K562 (cell line): ENCODE results near the gene CDH12. TPM values are rescaled to one million over a fixed set of nuclear protein-coding genes. Genes with fewer than 3 reads are reported as not detected.

Experiments
- ATAC-seq: fragments of 200-7000 bp; cut with Tn5 transposase; 3 replicates; pipeline ENCODE4 v1.9.1; 2020; ENCODE audit warnings: moderate library complexity
- BruUV-seq: library from RNA; stranded (reverse); fragments of 400-500 nt; replicated peaks from 2 replicates; lab custom pipeline; 2021; lab: Mats Ljungman, UMichigan
- CTCF ChIA-PET: fragments of 300-600 bp; formaldehyde crosslinking; extraction: SDS; loops from one replicate; lab custom pipeline; 2021; ENCODE audit warnings: low intra/inter-chr PET ratio; lab: Yijun Ruan, JAX
- POLR2A ChIA-PET: fragments of 300-600, 350-650 bp; sonication (Branson Sonifier 250); formaldehyde crosslinking; extraction: SDS; loops from one replicate; lab custom pipeline; 2021; ENCODE audit warnings: antibody characterized with exemption, inconsistent platforms; lab: Yijun Ruan, JAX
- DNase-seq, 4 experiments: peaks; one replicate each; pipeline versions ENCODE4 v3.0.0 to v3.0.0-alpha.2; 2011 to 2018; ENCODE audit warnings: low spot score in 3 of 4, mixed read lengths in 3 of 4; ENCODE audit errors: extremely low read depth in 1 of 4
- FAIRE-seq: peaks from 2 replicates; lab custom pipeline; 2011; peaks lifted over from hg19 to GRCh38; lab: Jason Lieb, UNC
- H2AFZ ChIP-seq: 2 replicates; pipeline ENCODE4 v1.6.0; 2011; ENCODE audit warnings: low read depth, low read length, control low read depth, inconsistent platforms
- H3K27ac ChIP-seq: fragments of 200-600 bp; 3 replicates; pipeline ENCODE4 v1.8.0; 2011; ENCODE audit warnings: low read depth, mild to moderate bottlenecking, control low read depth, inconsistent platforms, low read length, moderate library complexity, mixed read lengths; ENCODE audit errors: extremely low read depth
- H3K27me3 ChIP-seq, 2 experiments: fragments of 300-600 bp in 1 of 2; 2 replicates in 1 of 2; 3 replicates in 1 of 2; pipeline versions ENCODE4 v1.6.0 to v1.8.0; 2011; ENCODE audit warnings: inconsistent platforms in 2 of 2, low read length in 2 of 2, mild to moderate bottlenecking in 1 of 2, mixed read lengths in 1 of 2, moderate library complexity in 1 of 2; ENCODE audit not compliant: control insufficient read depth in 2 of 2, insufficient read depth in 2 of 2
- H3K36me3 ChIP-seq: fragments of 300-600 bp; 3 replicates; pipeline ENCODE4 v1.8.0; 2011; ENCODE audit warnings: mild to moderate bottlenecking, low read length, inconsistent platforms; ENCODE audit not compliant: control insufficient read depth, insufficient read depth
- H3K4me1 ChIP-seq, 2 experiments: fragments of 200-600 bp in 1 of 2; replicated peaks in 1 of 2; 2 replicates in 1 of 2; 3 replicates in 1 of 2; pipeline versions ENCODE4 v1.5.1 to v1.8.0; 2011; ENCODE audit warnings: inconsistent platforms in 2 of 2, low read length in 2 of 2, mild to moderate bottlenecking in 1 of 2, mixed read lengths in 1 of 2, moderate library complexity in 1 of 2; ENCODE audit not compliant: control insufficient read depth in 2 of 2, insufficient read depth in 2 of 2
- H3K4me2 ChIP-seq: 2 replicates; pipeline ENCODE4 v1.6.1; 2011; ENCODE audit warnings: low read length, control low read depth, inconsistent platforms, mixed read lengths; ENCODE audit not compliant: insufficient read depth
- H3K4me3 ChIP-seq: fragments of 200-600 bp; sonication (generic), shearing (Covaris generic); 2 replicates; pipeline ENCODE4 v1.5.1; 2016; ENCODE audit warnings: control low read depth, inconsistent platforms
- H3K79me2 ChIP-seq: fragments of 200-600 bp; 3 replicates; pipeline ENCODE4 v1.8.0; 2011; ENCODE audit warnings: low read length, inconsistent platforms; ENCODE audit not compliant: control insufficient read depth, insufficient read depth
- H3K9ac ChIP-seq, 2 experiments: 2 replicates each; pipeline versions ENCODE4 v1.6.0 to v1.6.1; 2011; ENCODE audit warnings: low read depth in 2 of 2, low read length in 2 of 2, control low read depth in 1 of 2, inconsistent platforms in 1 of 2, mild to moderate bottlenecking in 1 of 2, mixed read lengths in 1 of 2; ENCODE audit not compliant: insufficient read depth in 1 of 2
- H3K9me1 ChIP-seq: one replicate; pipeline ENCODE4 v1.6.0; 2011; ENCODE audit warnings: inconsistent platforms, mild to moderate bottlenecking, low read length, moderate library complexity; ENCODE audit not compliant: control insufficient read depth, insufficient read depth
- H3K9me3 ChIP-seq: replicated peaks from 2 replicates; pipeline ENCODE4 v1.5.1; 2011; ENCODE audit warnings: low read depth, low read length, inconsistent platforms; ENCODE audit not compliant: control insufficient read depth, insufficient read depth
- H4K20me1 ChIP-seq: replicated peaks from 2 replicates; pipeline ENCODE4 v1.6.1; 2011; ENCODE audit warnings: low read length, inconsistent platforms, mixed read lengths; ENCODE audit not compliant: control insufficient read depth, insufficient read depth
- CXXC5 ChIP-seq: fragments of 250-450 bp; sonication (Bioruptor Pico); IDR thresholded peaks from 2 replicates; pipeline ENCODE4 v1.8.0; 2022; ENCODE audit warnings: inconsistent platforms, mild to moderate bottlenecking, moderate library complexity
- E2F3 ChIP-seq: fragments of 250-450 bp; sonication (Bioruptor Pico); IDR thresholded peaks from 2 replicates; pipeline ENCODE4 v1.4.0; 2020; ENCODE audit warnings: mild to moderate bottlenecking
- FOXK1 ChIP-seq: sonication (generic); formaldehyde crosslinking; IDR thresholded peaks from 2 replicates; pipeline ENCODE4 v1.8.0; 2022; ENCODE audit warnings: missing genetic modification reagents, mild to moderate bottlenecking, borderline replicate concordance
- FUS ChIP-seq: fragments of 200-400 bp; formaldehyde crosslinking; optimal IDR thresholded peaks from 2 replicates; pipeline ENCODE3; 2017; ENCODE audit warnings: low read depth, low read length
- IRF2 ChIP-seq: sonication (generic); formaldehyde crosslinking; IDR thresholded peaks from 2 replicates; pipeline ENCODE4 v1.8.1; 2022; ENCODE audit warnings: mild to moderate bottlenecking, missing genetic modification reagents
- KLF13 ChIP-seq: fragments of 450-650 bp; IDR thresholded peaks from 2 replicates; pipeline ENCODE4 v1.6.1; 2016; ENCODE audit warnings: missing genetic modification characterization, low read depth, mild to moderate bottlenecking, missing compliant biosample characterization, moderate library complexity, borderline replicate concordance
- MEF2A ChIP-seq: IDR thresholded peaks from 2 replicates; pipeline ENCODE4 v1.6.1; 2011; ENCODE audit warnings: low read depth, mild to moderate bottlenecking, low read length, moderate library complexity; ENCODE audit not compliant: control insufficient read depth
- MIER1 ChIP-seq: fragments of 450-650 bp; IDR thresholded peaks from 2 replicates; pipeline ENCODE4 v1.6.1; 2016; ENCODE audit warnings: antibody characterized with exemption, mild to moderate bottlenecking, low read depth
- NCOA2 ChIP-seq, 2 experiments: fragments of 450-650 bp; IDR thresholded peaks; 2 replicates each; pipeline ENCODE4 v1.6.1; 2018; ENCODE audit warnings: mild to moderate bottlenecking in 2 of 2, moderate library complexity in 1 of 2; ENCODE audit not compliant: partially characterized antibody in 2 of 2
- NR4A1 ChIP-seq, 2 experiments: fragments of 250-450 bp in 1 of 2; fragments of 450-650 bp in 1 of 2; sonication (Bioruptor Pico) in 1 of 2; IDR thresholded peaks; 2 replicates each; pipeline versions ENCODE4 v1.4.0 to v1.6.1; 2016 to 2020; ENCODE audit warnings: mild to moderate bottlenecking in 2 of 2, missing compliant biosample characterization in 1 of 2, missing genetic modification characterization in 1 of 2, moderate library complexity in 1 of 2
- SMAD4 ChIP-seq: fragments of 250-450 bp; sonication (Bioruptor Pico); conservative IDR thresholded peaks from 2 replicates; pipeline ENCODE4 v1.8.0; 2021; ENCODE audit warnings: inconsistent platforms, mild to moderate bottlenecking, moderate library complexity
- SRSF1 ChIP-seq: fragments of 200-400 bp; formaldehyde crosslinking; IDR thresholded peaks from 2 replicates; pipeline ENCODE4 v1.6.1; 2017; ENCODE audit warnings: mild to moderate bottlenecking, low read depth, low read length, moderate library complexity
- TSC22D4 ChIP-seq: fragments of 450-650 bp; IDR thresholded peaks from 2 replicates; pipeline ENCODE4 v1.6.1; 2016; ENCODE audit warnings: missing genetic modification characterization, missing biosample characterization, control low read depth
- YY1 ChIP-seq, 3 experiments: IDR thresholded peaks; 2 replicates each; pipeline ENCODE4 v1.6.1; 2011; ENCODE audit warnings: low read length in 2 of 3, mild to moderate bottlenecking in 2 of 3, moderate library complexity in 2 of 3, borderline replicate concordance in 1 of 3, control low read depth in 1 of 3, low read depth in 1 of 3; ENCODE audit not compliant: insufficient read depth in 3 of 3, insufficient replicate concordance in 2 of 3, control insufficient read depth in 1 of 3, insufficient read length in 1 of 3; ENCODE audit errors: extremely low read depth in 1 of 3
- ZC3H4 ChIP-seq: sonication (generic); formaldehyde crosslinking; IDR thresholded peaks from 2 replicates; pipeline ENCODE4 v1.9.0; 2021; ENCODE audit warnings: missing genetic modification reagents, borderline replicate concordance
- ZFX ChIP-seq: sonication (generic); formaldehyde crosslinking; IDR thresholded peaks from 2 replicates; pipeline ENCODE4 v1.8.0; 2022; ENCODE audit warnings: mild to moderate bottlenecking, missing genetic modification reagents, moderate library complexity
- ZNF3 ChIP-seq: fragments of 250-450 bp; sonication (Bioruptor Pico); IDR thresholded peaks from 2 replicates; pipeline ENCODE4 v1.5.0; 2021; ENCODE audit warnings: mild to moderate bottlenecking, moderate library complexity
- in situ Hi-C: fragments of 300-500 bp; cut with MboI; formaldehyde crosslinking; loops from 4 replicates; pipeline ENCODE4 v1.15.0; 2018; ENCODE audit warnings: inconsistent platforms, mixed read lengths
- intact Hi-C: fragments of 100-400 bp; cut with micrococcal nuclease; formaldehyde crosslinking; loops from 2 replicates; pipeline ENCODE4 v1.14.2; 2022
- polyA plus RNA-seq, 8 experiments: library from polyadenylated mRNA; depleted of rRNA in 4 of 8; stranded (reverse) in 5 of 8; unstranded in 3 of 8; fragments of >200 nt; fragmentation: Nextera tagmentation in 2 of 8; fragmentation: Illumina TruSeq in 1 of 8; extraction: Ambion mirVana in 2 of 8; extraction: Trizol in 1 of 8; gene quantifications; 2 replicates each; pipeline versions ENCODE4 v1.2.1 to v1.2.3, GENCODE V29; 2011 to 2014; ENCODE audit warnings: inconsistent platforms in 1 of 8, missing spikeins in 1 of 8
- total RNA-seq, 7 experiments: library from RNA; depleted of rRNA in 6 of 7; stranded (reverse); fragments of >200 nt in 6 of 7; fragmentation: Illumina TruSeq in 2 of 7; extraction: Trizol in 2 of 7; gene quantifications; 2 replicates each; pipeline versions ENCODE4 v1.2.1 to v1.2.3, GENCODE V29; 2011 to 2021; ENCODE audit warnings: low replicate concordance in 1 of 7
- TF ChIP-seq, protein P1 (sequence below): sonication (generic); formaldehyde crosslinking; IDR thresholded peaks from 2 replicates; pipeline ENCODE4 v1.8.0; 2023; ENCODE audit warnings: mild to moderate bottlenecking, missing genetic modification reagents
- TF ChIP-seq, protein P2 (sequence below): sonication (generic); formaldehyde crosslinking; IDR thresholded peaks from 2 replicates; pipeline ENCODE4 v1.8.1; 2023; ENCODE audit warnings: mild to moderate bottlenecking, missing genetic modification reagents

The CDH12 gene
- total and polyA plus RNA-seq, 9 of the 15 experiments (the other 6 are each of a cell fraction or from before 2014, with no cell fraction given): 0.03 to 1.7 (median 0.37) TPM

DNA sequence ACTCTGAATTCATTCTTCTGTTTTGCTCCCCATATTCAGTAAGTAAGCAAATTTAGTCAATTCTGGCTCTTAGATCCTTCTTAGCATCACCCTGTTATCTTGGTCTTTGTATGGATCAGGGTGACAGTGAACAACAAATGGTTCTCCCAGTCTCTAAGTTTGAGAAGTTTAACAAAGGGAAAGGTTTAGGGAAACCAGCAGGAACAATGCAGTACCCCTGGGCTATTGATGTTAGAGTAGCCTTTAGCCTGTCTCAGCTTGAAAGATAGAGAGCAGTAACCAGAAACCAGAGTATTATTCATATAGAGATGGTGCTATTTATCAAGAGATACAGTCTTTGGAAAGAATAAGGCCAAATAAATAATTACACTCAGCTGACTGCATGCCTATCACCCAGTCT lies 241.8 kb downstream of the CDH12 start:
- no peaks in the 10 kb centered on the region for H3K27me3 ChIP-seq
- BruUV-seq: no TSS peak
- TF ChIP-seq NCOA2 (IDR thresholded peaks at IDR 0.05; ENCODE audit: partially characterized antibody in 2 of 2) (no peak), FUS (no peak), IRF2 (no peak), MIER1 (no peak), ZC3H4 (no peak), E2F3 (CRISPR knock-in tag) (no peak), YY1 (IDR thresholded peaks at IDR 0.05; ENCODE audit: borderline replicate concordance in 1 of 3, control insufficient read depth in 1 of 3, extremely low read depth in 1 of 3, insufficient read depth in 3 of 3, insufficient read length in 1 of 3, insufficient replicate concordance in 2 of 3, low read depth in 1 of 3, low read length in 2 of 3) (no peak), TSC22D4 (tag) (no peak), ZNF3 (CRISPR knock-in tag) (no peak), FOXK1 (CRISPR knock-in tag) (no peak), MEF2A (no peak), CXXC5 (CRISPR knock-in tag) (no peak), NR4A1 (CRISPR knock-in tag; IDR thresholded peaks at IDR 0.05) (no peak), NR4A1 (tag; IDR thresholded peaks at IDR 0.05) (no peak), ZFX (CRISPR knock-in tag) (no peak), KLF13 (tag) (no peak), SRSF1 (no peak), SMAD4 (CRISPR knock-in tag) (no peak)
- TF ChIP-seq, protein P1, sequence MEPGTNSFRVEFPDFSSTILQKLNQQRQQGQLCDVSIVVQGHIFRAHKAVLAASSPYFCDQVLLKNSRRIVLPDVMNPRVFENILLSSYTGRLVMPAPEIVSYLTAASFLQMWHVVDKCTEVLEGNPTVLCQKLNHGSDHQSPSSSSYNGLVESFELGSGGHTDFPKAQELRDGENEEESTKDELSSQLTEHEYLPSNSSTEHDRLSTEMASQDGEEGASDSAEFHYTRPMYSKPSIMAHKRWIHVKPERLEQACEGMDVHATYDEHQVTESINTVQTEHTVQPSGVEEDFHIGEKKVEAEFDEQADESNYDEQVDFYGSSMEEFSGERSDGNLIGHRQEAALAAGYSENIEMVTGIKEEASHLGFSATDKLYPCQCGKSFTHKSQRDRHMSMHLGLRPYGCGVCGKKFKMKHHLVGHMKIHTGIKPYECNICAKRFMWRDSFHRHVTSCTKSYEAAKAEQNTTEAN (CRISPR knock-in tag): no peak
- TF ChIP-seq, protein P2, sequence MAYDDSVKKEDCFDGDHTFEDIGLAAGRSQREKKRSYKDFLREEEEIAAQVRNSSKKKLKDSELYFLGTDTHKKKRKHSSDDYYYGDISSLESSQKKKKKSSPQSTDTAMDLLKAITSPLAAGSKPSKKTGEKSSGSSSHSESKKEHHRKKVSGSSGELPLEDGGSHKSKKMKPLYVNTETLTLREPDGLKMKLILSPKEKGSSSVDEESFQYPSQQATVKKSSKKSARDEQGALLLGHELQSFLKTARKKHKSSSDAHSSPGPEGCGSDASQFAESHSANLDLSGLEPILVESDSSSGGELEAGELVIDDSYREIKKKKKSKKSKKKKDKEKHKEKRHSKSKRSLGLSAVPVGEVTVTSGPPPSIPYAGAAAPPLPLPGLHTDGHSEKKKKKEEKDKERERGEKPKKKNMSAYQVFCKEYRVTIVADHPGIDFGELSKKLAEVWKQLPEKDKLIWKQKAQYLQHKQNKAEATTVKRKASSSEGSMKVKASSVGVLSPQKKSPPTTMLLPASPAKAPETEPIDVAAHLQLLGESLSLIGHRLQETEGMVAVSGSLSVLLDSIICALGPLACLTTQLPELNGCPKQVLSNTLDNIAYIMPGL (CRISPR knock-in tag): no peak
- TF ChIP-seq, all 486 proteins: peak for 0
- POLR2A ChIA-PET: no interaction called here
- Histone ChIP-seq H3K4me1 (no peaks in the 10 kb centered on the region), H3K27ac (no peak overlapping the region), H3K9ac (no peak overlapping the region), H2AFZ (no peak overlapping the region), H3K79me2 (no peaks in the 10 kb centered on the region), H3K9me3 (no peaks in the 10 kb centered on the region), H3K36me3 (no peaks in the 10 kb centered on the region), H4K20me1 (no peaks in the 10 kb centered on the region), H3K9me1 (no peaks in the 10 kb centered on the region), H3K4me2 (no peak overlapping the region), H3K4me3 (no peak overlapping the region)
- intact Hi-C loops (no loop called here), in situ Hi-C loops (no loop called here)
- ATAC-seq (no peak), FAIRE-seq (no peak), DNase-seq (no peak)
- CTCF ChIA-PET: no interaction called here
